ENCODE results near the gene NKAIN2.

Gene NKAIN2

GRCh38 chr6:124040655-124041054 lies 237.0 kb downstream of the NKAIN2 start:
- DNase-seq: no peak

GRCh38 chr6:124052120-124052519 lies 248.5 kb downstream of the NKAIN2 start:
- no peak for DNase-seq

- no peak for DNase-seq
Observed at GRCh38 chr6:124053315-124053714, 249.7 kb downstream of the NKAIN2 start.

GRCh38 chr6:124054034-124054433 lies 250.4 kb downstream of the NKAIN2 start:
- no peak for DNase-seq

- DNase-seq: no peak
Observed at GRCh38 chr6:124055395-124055794, 251.7 kb downstream of the NKAIN2 start.

- no peak for DNase-seq
Observed at GRCh38 chr6:124055963-124056362, 252.3 kb downstream of the NKAIN2 start.

GRCh38 chr6:124056407-124057334 lies 253.0 kb downstream of the NKAIN2 start:
- DNase-seq: no peak

GRCh38 chr6:124057461-124057860 lies 253.8 kb downstream of the NKAIN2 start:
- no peak for DNase-seq

- no peak for DNase-seq
Observed at GRCh38 chr6:124064317-124065113, 260.9 kb downstream of the NKAIN2 start.

- DNase-seq: no peak
Observed at GRCh38 chr6:124066269-124066668, 262.6 kb downstream of the NKAIN2 start.

GRCh38 chr6:124066946-124067552 lies 263.4 kb downstream of the NKAIN2 start:
- no peak for DNase-seq

GRCh38 chr6:124069230-124069950 lies 265.7 kb downstream of the NKAIN2 start:
- DNase-seq: no peak

GRCh38 chr6:124073021-124073420 lies 269.4 kb downstream of the NKAIN2 start:
- DNase-seq: no peak

- no peak for DNase-seq
Observed at GRCh38 chr6:124073820-124074587, 270.3 kb downstream of the NKAIN2 start.

- DNase-seq: no peak
Observed at GRCh38 chr6:124074606-124075005, 270.9 kb downstream of the NKAIN2 start.

- DNase-seq: no peak
Observed at GRCh38 chr6:124076336-124077048, 272.8 kb downstream of the NKAIN2 start.

- DNase-seq: no peak
Observed at GRCh38 chr6:124078169-124078568, 274.5 kb downstream of the NKAIN2 start.

- no peak for DNase-seq
Observed at GRCh38 chr6:124080483-124080882, 276.8 kb downstream of the NKAIN2 start.

GRCh38 chr6:124090491-124090890 lies 286.8 kb downstream of the NKAIN2 start:
- DNase-seq: no peak

- DNase-seq: no peak
Observed at GRCh38 chr6:124099520-124099919, 295.9 kb downstream of the NKAIN2 start.

- DNase-seq: no peak
Observed at GRCh38 chr6:124110514-124110913, 306.8 kb downstream of the NKAIN2 start.

All from GOT3 (cell line).